ENCODE data around the gene SPINK4.

DNA sequence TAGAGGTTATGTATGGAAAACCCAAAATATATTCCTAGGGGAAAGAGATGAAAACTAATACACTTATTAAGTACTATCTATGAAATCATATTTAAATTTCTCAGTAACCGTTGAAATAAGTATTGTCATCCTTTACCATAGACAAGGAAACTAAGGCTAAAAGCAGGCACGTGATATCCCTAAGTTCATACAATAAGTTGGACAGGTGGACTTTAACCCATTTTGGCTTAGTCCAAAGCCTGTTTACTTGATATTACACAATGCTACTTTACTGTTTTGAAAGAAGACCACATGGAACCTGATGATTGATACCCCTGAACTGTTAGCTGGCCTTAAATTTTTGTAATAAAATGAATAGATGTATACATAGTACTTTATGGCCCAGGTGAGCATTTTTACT is 53.8 kb downstream of the SPINK4 start:
- TF ChIP-seq, protein P1, sequence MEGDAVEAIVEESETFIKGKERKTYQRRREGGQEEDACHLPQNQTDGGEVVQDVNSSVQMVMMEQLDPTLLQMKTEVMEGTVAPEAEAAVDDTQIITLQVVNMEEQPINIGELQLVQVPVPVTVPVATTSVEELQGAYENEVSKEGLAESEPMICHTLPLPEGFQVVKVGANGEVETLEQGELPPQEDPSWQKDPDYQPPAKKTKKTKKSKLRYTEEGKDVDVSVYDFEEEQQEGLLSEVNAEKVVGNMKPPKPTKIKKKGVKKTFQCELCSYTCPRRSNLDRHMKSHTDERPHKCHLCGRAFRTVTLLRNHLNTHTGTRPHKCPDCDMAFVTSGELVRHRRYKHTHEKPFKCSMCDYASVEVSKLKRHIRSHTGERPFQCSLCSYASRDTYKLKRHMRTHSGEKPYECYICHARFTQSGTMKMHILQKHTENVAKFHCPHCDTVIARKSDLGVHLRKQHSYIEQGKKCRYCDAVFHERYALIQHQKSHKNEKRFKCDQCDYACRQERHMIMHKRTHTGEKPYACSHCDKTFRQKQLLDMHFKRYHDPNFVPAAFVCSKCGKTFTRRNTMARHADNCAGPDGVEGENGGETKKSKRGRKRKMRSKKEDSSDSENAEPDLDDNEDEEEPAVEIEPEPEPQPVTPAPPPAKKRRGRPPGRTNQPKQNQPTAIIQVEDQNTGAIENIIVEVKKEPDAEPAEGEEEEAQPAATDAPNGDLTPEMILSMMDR (IDR thresholded peaks at IDR 0.05): no peak
- TF ChIP-seq POLR2A (IDR thresholded peaks at IDR 0.05): no peak
- TF ChIP-seq POLR2AphosphoS5 (IDR thresholded peaks at IDR 0.05): no peak
